GM19395 (cell line): ENCODE results near the gene MXD4.
"Not testable (repeated sequence)": the region's sequence is repeated elsewhere in the genome, so short reads cannot be mapped to it uniquely, and the experiment has no call there.

Source experiments
- ATAC-seq: cut with Tn5 transposase; IDR thresholded peaks from one replicate; pipeline ENCODE4 v1.9.1; 2021; ENCODE audit warnings: mild to moderate bottlenecking, moderate library complexity; ENCODE audit not compliant: unreplicated experiment

Gene MXD4

GRCh38 chr4:2241003-2241402 lies 20.9 kb downstream of the MXD4 start:
- no peak for ATAC-seq

GRCh38 chr4:2236944-2237666 lies 24.8 kb downstream of the MXD4 start:
- ATAC-seq = no peak

- no peak for ATAC-seq
Measured at GRCh38 chr4:2231082-2231481, 30.8 kb downstream of the MXD4 start.

- ATAC-seq = no peak
Measured at GRCh38 chr4:2226261-2226660, 35.6 kb downstream of the MXD4 start.

GRCh38 chr4:2222838-2223237 lies 39.1 kb downstream of the MXD4 start:
- ATAC-seq = no peak

GRCh38 chr4:2221378-2221777 lies 40.5 kb downstream of the MXD4 start:
- ATAC-seq = not testable (repeated sequence)

GRCh38 chr4:2220016-2220630 lies 41.8 kb downstream of the MXD4 start:
- peak; percentile 56 for ATAC-seq

GRCh38 chr4:2219233-2219760 lies 42.6 kb downstream of the MXD4 start:
- ATAC-seq = no peak

GRCh38 chr4:2218436-2218835 lies 43.5 kb downstream of the MXD4 start:
- ATAC-seq = no peak

GRCh38 chr4:2217726-2218125 lies 44.2 kb downstream of the MXD4 start:
- ATAC-seq = no peak

GRCh38 chr4:2212831-2213230 lies 49.1 kb downstream of the MXD4 start:
- no peak for ATAC-seq

GRCh38 chr4:2202789-2203188 lies 59.1 kb downstream of the MXD4 start:
- ATAC-seq = not testable (repeated sequence)
